MM.1S (cell line): ENCODE measurements around the gene TRIM29.

Source experiments
- CTCF ChIP-seq: fragments of 300-600 bp; sonication (generic); IDR thresholded peaks from 2 replicates; pipeline ENCODE4 v1.5.1; 2016; ENCODE audit warnings: antibody characterized with exemption, low read length, mixed read lengths
- EZH2 ChIP-seq: fragments of 300-600 bp; sonication (generic); optimal IDR thresholded peaks from 2 replicates; pipeline ENCODE3; 2017; ENCODE audit warnings: low read depth, mild to moderate bottlenecking, antibody characterized with exemption, low read length, mixed read lengths
- EZH2phosphoT487 ChIP-seq: fragments of 300-600 bp; sonication (generic); IDR thresholded peaks from 2 replicates; pipeline ENCODE4 v1.6.1; 2018; ENCODE audit warnings: antibody characterized with exemption, low read length

DNA sequence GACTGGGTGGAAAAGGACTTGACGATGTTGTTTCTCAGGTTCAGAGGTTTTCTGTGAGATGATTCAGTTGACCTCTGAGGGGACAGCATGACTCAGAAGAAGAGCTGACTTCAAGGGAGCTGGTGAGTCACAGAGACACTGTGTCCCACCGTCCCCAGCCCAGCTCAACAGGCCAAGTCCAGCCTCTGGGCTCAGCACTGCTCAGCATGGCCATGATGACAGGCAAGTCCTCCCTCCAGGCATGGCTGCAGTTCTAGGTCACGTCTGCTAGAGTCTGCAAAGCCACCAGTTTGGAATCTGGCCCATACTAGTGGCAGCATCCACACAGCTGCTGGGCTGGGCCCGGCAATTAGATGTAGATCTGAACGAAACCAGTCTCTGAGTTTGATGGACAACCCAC is 12.9 kb downstream of the TRIM29 start:
- TF ChIP-seq CTCF (no peak), EZH2 (no peak), EZH2phosphoT487 (no peak)
